Fibroblast of lung (primary cell): ENCODE measurements around the gene SPATA22.

Experiments used
- CTCF ChIP-seq, 2 donors: IDR thresholded peaks in 1 of 2; conservative IDR thresholded peaks in 1 of 2; 1 replicate in 1 of 2; 2 replicates in 1 of 2; pipeline ENCODE4 v1.5.1; 2011 to 2012; ENCODE audit warnings: low read length in 2 of 2, control low read depth in 1 of 2, inconsistent platforms in 1 of 2, low read depth in 1 of 2, mild to moderate bottlenecking in 1 of 2
- EZH2 ChIP-seq: IDR thresholded peaks from 2 replicates; pipeline ENCODE4 v1.5.1; 2012; ENCODE audit warnings: low read length, control low read depth, mild to moderate bottlenecking; ENCODE audit errors: missing control alignments

GRCh38 chr17:3497101-3497500, 25.5 kb upstream of the SPATA22 start:
- TF ChIP-seq CTCF (conservative IDR thresholded peaks at IDR 0.05 in 1 of 2, IDR thresholded peaks at IDR 0.05 in 1 of 2; ENCODE audit: low read depth in 1 of 2, low read length in 2 of 2), result no peak
- TF ChIP-seq EZH2, result no peak
